Calu3 (cell line): Measurements from ENCODE around the gene MYL4. TPM values are rescaled to one million over a fixed set of nuclear protein-coding genes. Genes with fewer than 3 reads are reported as not detected.

Source experiments
- BruUV-seq: library from RNA; stranded (reverse); fragments of 400-500 nt; replicated peaks from 2 replicates; lab custom pipeline; 2021; lab: Mats Ljungman, UMichigan
- CTCF ChIA-PET: fragments of 300-600 bp; sonication (Branson Sonifier 250); formaldehyde crosslinking; loops from one replicate; lab custom pipeline; 2022; ENCODE audit warnings: antibody characterized with exemption; lab: Charles Lee
- DNase-seq: peaks from one replicate; pipeline ENCODE4 v3.0.0; 2022
- H3K27ac Mint-ChIP-seq: one replicate; pipeline ENCODE4 v1.8.0; 2022; ENCODE audit warnings: mixed read lengths; ENCODE audit not compliant: unreplicated experiment
- H3K27me3 Mint-ChIP-seq: one replicate; pipeline ENCODE4 v1.8.0; 2022; ENCODE audit warnings: mixed read lengths; ENCODE audit not compliant: unreplicated experiment
- H3K36me3 Mint-ChIP-seq: one replicate; pipeline ENCODE4 v1.8.0; 2022; ENCODE audit warnings: mild to moderate bottlenecking, moderate library complexity, mixed read lengths; ENCODE audit not compliant: insufficient read depth, unreplicated experiment
- H3K4me1 Mint-ChIP-seq: one replicate; pipeline ENCODE4 v1.8.0; 2022; ENCODE audit warnings: mild to moderate bottlenecking, low read depth, mixed read lengths; ENCODE audit not compliant: unreplicated experiment
- H3K4me3 Mint-ChIP-seq: one replicate; pipeline ENCODE4 v1.8.0; 2022; ENCODE audit warnings: mild to moderate bottlenecking, low read depth, moderate library complexity, mixed read lengths; ENCODE audit not compliant: unreplicated experiment
- H3K9me3 Mint-ChIP-seq: one replicate; pipeline ENCODE4 v1.8.0; 2022; ENCODE audit warnings: low read depth, mixed read lengths; ENCODE audit not compliant: unreplicated experiment
- intact Hi-C: fragments of 100-400 bp; cut with micrococcal nuclease; formaldehyde crosslinking; loops from one replicate; pipeline ENCODE4 v1.10.0; 2022; ENCODE audit not compliant: unreplicated experiment
- total RNA-seq: library from RNA; stranded (reverse); gene quantifications from 2 replicates; pipeline ENCODE4 v1.2.3, GENCODE V29; 2022
- TF ChIP-seq, protein P1 (sequence below): fragments of 200-600 bp; IDR thresholded peaks from one replicate; pipeline ENCODE4 v1.8.0; 2022; ENCODE audit warnings: antibody characterized with exemption; ENCODE audit not compliant: unreplicated experiment

The MYL4 gene
- total RNA-seq, 1 experiment from 2014 or later = not detected

DNA sequence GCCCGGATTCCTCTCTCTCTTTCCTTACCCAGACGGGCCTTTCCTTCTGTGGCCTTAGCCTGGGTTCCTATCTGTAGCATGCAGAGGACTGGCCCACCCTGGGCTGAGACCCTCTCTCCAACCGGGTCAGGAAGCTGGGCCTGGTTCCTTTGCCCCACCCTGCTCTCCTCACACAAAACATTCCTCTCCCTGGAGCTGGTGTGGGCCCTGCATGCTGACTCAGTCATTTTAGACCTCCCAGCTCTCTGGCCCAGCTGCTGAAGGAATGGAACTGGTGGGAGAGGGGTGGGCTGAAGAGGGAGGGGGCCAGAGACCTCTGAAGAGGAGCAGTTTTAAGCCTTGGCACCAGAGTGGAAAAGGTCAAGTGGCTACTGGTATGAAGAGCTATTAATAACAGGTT lies 957 bp downstream of the MYL4 start:
- Mint-ChIP-seq H3K36me3 (no peaks in the 10 kb centered on the region), H3K27ac (no peak overlapping the region), H3K27me3 (peaks cover 26% of the 10 kb centered on the region), H3K4me3 (no peak overlapping the region), H3K9me3 (no peaks in the 10 kb centered on the region), H3K4me1 (peaks cover 12% of the 10 kb centered on the region)
- CTCF ChIA-PET = interaction anchor here (0.7 to 0.8 kb wide), 2 partner anchors 14 to 73 kb away, joined by 3 to 4 read pairs; no protein-coding TSS in a partner anchor
- TF ChIP-seq, protein P1, sequence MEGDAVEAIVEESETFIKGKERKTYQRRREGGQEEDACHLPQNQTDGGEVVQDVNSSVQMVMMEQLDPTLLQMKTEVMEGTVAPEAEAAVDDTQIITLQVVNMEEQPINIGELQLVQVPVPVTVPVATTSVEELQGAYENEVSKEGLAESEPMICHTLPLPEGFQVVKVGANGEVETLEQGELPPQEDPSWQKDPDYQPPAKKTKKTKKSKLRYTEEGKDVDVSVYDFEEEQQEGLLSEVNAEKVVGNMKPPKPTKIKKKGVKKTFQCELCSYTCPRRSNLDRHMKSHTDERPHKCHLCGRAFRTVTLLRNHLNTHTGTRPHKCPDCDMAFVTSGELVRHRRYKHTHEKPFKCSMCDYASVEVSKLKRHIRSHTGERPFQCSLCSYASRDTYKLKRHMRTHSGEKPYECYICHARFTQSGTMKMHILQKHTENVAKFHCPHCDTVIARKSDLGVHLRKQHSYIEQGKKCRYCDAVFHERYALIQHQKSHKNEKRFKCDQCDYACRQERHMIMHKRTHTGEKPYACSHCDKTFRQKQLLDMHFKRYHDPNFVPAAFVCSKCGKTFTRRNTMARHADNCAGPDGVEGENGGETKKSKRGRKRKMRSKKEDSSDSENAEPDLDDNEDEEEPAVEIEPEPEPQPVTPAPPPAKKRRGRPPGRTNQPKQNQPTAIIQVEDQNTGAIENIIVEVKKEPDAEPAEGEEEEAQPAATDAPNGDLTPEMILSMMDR = no peak
- intact Hi-C loops = no loop called here
- BruUV-seq = no TSS peak
- DNase-seq = no peak

DNA sequence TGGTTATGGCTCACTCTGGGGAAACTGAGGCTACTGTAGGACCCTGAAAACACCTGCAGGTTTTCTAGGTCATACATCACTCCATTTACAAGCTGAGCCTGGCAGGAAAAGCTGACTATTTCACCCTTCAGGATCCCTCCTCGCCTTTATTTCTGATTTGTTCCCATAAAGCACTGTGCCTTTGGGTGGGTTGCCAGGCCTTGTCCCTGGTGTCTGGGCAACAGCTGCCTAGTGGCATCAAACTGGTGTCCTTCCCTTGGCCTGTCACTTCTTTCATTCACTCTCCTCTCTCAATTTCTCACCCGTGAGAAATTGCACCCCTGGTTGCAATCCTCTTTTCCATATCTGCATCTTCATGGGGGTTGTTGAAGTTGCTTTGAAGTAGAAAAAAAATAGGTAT lies 1.6 kb downstream of the MYL4 start:
- Mint-ChIP-seq H3K4me1 (peaks cover 5% of the 10 kb centered on the region), H3K9me3 (no peaks in the 10 kb centered on the region), H3K27me3 (peaks cover 26% of the 10 kb centered on the region), H3K36me3 (no peaks in the 10 kb centered on the region), H3K4me3 (no peak overlapping the region), H3K27ac (no peak overlapping the region)
- DNase-seq = no peak
- intact Hi-C loops = no loop called here
- TF ChIP-seq, protein P1 = no peak
- CTCF ChIA-PET = interaction anchor here (0.5 kb wide), 1 partner anchor 353 kb away, joined by 5 read pairs; no protein-coding TSS in a partner anchor
- BruUV-seq = no TSS peak

DNA sequence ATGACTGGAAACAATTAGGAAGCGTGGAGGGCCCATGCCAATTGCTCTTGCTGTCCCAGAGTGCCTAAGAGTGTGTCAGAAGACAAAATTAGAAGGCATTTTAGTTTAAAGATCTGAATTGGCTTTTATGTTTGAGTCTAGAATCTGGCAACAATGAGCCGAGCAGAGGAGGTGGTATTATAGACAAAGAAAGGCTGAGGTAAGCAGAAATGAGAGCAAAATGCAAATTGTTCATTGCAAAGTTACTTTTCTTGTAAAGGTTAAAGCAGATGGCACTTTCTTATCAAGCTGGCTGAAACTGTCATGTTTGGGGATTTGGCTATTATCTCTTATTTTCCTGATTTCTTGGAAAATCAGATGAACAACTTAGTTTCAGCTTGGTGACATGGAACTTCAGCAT lies 3.3 kb downstream of the MYL4 start:
- BruUV-seq = no TSS peak
- Mint-ChIP-seq H3K9me3 (no peaks in the 10 kb centered on the region), H3K36me3 (no peaks in the 10 kb centered on the region), H3K27ac (no peak overlapping the region), H3K27me3 (peaks cover 26% of the 10 kb centered on the region), H3K4me1 (no peaks in the 10 kb centered on the region), H3K4me3 (no peak overlapping the region)
- CTCF ChIA-PET = no interaction called here
- no peak for DNase-seq
- TF ChIP-seq, protein P1 = no peak
- intact Hi-C loops = no loop called here

DNA sequence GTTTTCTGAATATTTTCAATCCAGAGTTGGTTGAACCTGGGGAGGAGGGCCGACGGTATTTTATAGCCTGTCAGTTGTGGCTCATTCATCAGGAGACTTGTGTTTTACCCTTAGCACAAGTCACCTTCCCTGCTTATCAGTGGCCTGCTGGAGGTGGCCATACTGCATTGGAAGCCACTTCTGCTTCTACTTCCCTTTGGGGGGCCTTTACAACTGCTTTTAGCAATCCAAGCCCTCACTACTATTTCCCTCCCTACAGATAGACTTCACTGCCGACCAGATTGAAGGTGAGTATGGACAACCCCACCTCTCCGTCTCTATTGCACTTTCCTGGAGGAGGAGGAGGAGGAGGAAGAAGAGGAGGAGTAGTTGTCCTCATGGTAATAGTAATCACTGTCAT lies 4.4 kb downstream of the MYL4 start:
- Mint-ChIP-seq H3K27me3 (peaks cover 26% of the 10 kb centered on the region), H3K27ac (no peak overlapping the region), H3K4me1 (no peaks in the 10 kb centered on the region), H3K9me3 (no peaks in the 10 kb centered on the region), H3K36me3 (no peaks in the 10 kb centered on the region), H3K4me3 (no peak overlapping the region)
- DNase-seq = no peak
- TF ChIP-seq, protein P1 = no peak
- CTCF ChIA-PET = no interaction called here
- intact Hi-C loops = no loop called here
- BruUV-seq = no TSS peak
